ENCODE results near the gene GPC6.

- TF ChIP-seq CTCF (IDR thresholded peaks at IDR 0.05; ENCODE audit: extremely low read depth in 1 of 2, insufficient read depth in 1 of 2, low read depth in 1 of 2, low read length in 2 of 2): no peak
- TF ChIP-seq POLR2A (IDR thresholded peaks at IDR 0.05; ENCODE audit: low read depth, low read length): no peak
- TF ChIP-seq EZH2 (IDR thresholded peaks at IDR 0.05; ENCODE audit: borderline replicate concordance, low read depth, low read length, severe bottlenecking): no peak
- no peak for TF ChIP-seq POLR2AphosphoS5 (IDR thresholded peaks at IDR 0.05; ENCODE audit: insufficient read depth, low read depth, low read length)
- TF ChIP-seq MAX (IDR thresholded peaks at IDR 0.05; ENCODE audit: insufficient read depth, insufficient read length): no peak
Observed at GRCh38 chr13:93364166-93364565, 137.6 kb downstream of the GPC6 start.

All from endothelial cell of umbilical vein (primary cell).